VCaP (cell line): ENCODE data around the gene RPL31.
A peak's percentile ranks its signal among the peaks of the same experiment; 100 is the strongest.

Experiments used
- H3K27ac ChIP-seq: fragments of 450-650 bp; 2 replicates; pipeline ENCODE4 v1.5.1; 2017
- CTCF ChIP-seq: fragments of 450-650 bp; conservative IDR thresholded peaks from 2 replicates; pipeline ENCODE4 v1.5.1; 2017; ENCODE audit warnings: mild to moderate bottlenecking, moderate library complexity

Gene RPL31

GRCh38 chr2:101022221-101022620 lies 20.1 kb downstream of the RPL31 start:
- no peak for TF ChIP-seq CTCF
- no peak overlapping the region for H3K27ac ChIP-seq

GRCh38 chr2:101023327-101024107 lies 21.4 kb downstream of the RPL31 start:
- peak overlapping the region; percentile 90; the same call in 1 of the 2 replicates for H3K27ac ChIP-seq
- TF ChIP-seq CTCF = no peak

DNA sequence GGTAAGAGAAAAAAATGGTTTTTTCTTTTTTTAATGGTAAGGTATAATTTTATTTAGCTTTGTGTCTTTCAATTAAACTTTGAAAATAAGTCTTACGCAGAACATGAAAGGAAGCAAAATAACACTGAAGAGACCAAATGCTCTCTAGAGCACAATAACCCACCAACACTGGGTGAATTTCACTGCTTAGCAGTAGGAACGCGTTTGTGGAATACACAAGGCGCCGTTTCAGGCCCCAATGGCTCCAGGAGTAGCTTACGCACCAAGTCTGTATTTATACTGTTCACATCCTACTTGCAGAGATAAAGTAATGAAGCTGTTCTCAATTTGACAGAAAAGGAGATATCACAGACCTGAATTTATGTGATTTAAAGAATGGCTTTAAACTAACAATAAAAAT lies 23.5 kb downstream of the RPL31 start:
- peak overlapping the region; percentile 90 for H3K27ac ChIP-seq
- no peak for TF ChIP-seq CTCF

DNA sequence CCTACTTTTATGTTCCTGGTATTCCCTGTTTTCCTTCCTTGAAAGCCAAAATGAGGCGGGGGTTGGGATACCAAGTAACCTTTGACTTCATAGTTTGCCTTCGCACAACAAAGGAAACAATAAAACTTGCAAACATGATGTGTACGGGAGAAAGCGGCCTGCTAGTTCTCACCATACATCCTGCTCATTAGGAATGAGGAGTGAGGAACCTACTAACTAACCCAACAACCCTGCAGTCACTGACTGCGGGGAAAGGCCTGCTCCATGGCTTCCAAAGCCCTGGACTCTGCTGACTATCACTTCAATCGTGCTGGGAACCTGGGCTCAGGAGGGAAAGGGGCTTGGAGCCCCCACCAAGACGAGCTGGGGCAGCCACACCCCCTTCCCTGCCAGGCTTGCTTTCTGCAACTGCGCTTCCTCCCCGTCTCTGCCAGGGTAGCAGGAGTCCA lies 24.2 kb downstream of the RPL31 start:
- no peak for TF ChIP-seq CTCF
- H3K27ac ChIP-seq = peak overlapping the region; percentile 90

DNA sequence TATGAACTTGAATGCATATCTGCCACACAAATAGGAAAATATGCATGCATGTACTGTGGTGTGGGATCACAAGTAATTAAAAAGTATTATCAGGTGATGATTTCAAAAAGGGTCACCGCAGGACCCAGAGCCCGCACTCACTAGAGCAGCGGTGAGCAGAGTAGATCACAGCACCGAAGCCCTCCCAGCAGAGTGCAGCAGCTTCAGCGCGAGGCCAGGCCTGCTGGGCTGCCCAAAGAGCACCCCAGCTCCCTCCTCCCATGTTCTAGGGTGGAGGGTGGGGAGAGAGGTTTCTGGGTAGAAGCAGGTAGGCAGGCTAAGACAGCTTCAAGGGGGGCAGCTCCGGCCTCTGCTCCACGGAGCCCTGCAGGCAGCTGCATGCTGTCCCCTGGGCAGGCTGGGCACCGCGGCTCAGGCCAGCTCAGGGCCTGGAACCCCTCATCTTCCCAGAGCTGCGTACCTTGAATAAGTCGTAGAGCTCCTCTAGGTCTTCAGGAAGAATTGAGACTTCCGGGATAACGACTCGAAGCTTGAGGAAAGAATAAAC lies 24.9 kb downstream of the RPL31 start:
- no peak for TF ChIP-seq CTCF
- H3K27ac ChIP-seq = peak overlapping the region; percentile 90

DNA sequence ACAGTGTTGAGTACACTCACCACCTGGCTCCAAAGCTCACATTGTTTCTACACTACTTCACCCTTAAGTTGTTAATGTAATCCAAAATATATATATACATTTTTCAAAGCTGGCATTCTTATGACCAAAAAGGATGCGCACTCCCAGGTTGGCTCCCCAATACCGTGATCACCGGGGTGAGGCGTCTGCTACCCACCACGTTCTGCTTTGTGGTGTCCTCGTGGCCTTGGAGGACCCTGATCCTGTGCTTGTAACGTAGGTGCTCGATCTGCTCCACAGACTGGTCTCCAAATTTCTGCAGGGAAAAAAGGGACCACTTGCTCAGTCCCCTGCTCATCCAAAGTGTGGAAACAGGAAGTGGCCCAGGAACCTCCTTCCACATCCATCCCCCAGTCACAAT lies 25.8 kb downstream of the RPL31 start:
- no peak for TF ChIP-seq CTCF
- H3K27ac ChIP-seq = peak overlapping the region; percentile 90

DNA sequence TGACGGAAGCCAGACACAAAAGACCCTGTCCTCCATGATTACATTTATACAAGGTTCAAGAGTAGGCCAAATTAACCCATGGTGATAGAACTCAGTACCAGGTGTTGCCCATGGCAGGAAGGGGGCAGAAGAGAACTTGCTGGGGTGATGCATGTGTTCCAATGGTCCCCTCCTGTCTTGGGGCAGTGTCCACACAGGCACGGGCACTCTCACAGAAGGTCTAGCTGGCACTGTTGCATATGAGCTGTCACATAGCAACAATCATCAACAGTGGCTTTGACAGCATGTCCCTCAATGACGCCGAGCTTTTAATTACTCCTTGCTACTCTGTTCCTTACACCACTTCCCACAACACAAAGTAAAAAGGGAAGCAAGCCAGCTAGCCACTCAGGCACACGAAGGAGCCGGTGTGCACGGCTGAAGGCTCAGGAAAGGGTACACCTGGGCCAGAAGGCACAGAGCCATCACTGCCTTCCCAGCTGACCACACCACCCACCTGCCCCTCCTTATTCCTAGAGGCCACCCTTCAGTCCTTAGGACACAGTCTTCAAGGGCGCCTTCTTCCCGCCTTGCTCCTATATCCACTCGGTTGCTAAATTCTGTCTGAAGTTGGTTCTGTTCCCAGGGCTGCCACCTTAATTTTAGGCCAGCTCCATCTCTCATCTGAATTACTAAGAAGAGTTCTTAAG lies 28.9 kb downstream of the RPL31 start:
- TF ChIP-seq CTCF = no peak
- H3K27ac ChIP-seq = no peak overlapping the region
